ENCODE measurements around the gene EVA1A.

Gene EVA1A

DNA sequence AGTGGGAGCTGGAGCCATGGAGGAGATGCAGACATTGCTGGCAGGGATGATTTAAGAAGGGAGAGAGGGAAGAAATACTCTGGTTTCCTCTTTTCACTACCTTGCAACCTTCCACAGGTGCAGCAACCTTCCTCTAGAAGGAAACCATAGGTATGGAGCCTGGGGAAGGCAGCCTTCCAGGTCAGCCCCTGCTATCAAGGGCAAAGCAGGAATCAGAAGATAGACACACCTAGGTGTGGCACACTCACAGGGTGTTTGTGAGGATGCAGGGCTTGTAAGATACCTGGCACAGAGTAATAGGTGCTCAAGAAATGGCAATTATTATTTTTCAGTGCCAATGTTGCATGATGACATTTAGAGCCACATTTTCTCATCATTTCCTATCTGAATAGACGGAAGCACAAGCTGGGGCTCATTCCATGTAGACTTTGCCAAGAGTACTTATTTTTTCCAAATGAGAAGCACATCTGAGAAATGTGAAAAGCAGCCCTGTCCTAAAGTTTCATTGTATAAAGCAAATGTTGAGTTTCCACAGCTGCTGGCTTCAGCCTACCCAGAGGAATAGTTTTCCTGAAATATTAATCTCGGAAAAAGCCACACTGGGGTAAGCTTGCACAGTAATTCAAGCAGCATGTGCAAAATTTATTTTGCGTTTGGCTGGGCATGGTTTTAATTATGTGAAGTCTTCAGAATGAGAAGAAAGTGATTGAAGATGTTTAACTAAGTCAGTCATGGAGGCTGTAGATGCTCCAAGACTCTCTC, 20.6 kb downstream of the EVA1A start:
- DNase-seq = no peak

DNA sequence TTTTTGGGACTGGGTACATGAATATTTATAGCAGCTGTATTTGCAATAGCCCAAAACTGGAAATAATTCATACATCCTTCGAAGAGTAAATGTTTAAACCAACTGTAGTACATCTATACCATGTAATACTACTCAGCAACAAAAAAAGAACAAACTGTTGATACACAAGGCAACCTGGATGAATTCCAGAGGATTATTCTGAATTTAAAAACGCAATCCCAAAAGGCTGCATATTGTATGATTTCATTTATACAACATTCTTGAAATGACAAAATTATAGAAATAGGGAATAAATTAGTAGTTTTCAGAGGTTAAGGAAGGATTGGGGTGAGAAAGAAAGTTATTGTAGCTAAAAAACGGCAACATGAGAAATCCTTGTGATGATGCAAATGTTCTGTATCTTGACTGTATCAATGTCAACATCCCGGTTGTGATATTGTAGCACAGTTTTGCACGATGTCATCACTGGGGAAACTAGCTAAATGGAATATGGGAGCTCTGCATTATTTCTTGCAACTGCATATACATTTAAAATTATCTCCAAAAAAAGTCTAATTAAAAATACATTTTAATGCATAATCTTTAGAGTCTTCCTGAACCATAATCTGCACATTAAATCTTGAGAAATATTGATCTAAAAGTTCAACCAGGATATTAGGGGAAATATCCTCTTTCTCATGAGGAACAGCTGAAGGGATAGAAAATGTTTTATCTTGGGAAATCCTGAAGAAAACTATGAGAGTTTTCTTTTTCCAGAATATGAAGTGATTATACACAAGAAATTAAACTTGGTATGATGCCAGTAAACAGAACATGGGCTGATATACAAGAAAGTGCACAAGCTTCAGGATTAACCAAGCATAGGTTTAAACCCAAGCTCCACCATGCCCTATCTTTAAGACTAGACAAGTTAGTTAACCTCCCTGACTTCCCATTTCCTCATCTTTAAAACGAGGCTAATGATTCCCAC, 21.9 kb downstream of the EVA1A start:
- DNase-seq = no peak

DNA sequence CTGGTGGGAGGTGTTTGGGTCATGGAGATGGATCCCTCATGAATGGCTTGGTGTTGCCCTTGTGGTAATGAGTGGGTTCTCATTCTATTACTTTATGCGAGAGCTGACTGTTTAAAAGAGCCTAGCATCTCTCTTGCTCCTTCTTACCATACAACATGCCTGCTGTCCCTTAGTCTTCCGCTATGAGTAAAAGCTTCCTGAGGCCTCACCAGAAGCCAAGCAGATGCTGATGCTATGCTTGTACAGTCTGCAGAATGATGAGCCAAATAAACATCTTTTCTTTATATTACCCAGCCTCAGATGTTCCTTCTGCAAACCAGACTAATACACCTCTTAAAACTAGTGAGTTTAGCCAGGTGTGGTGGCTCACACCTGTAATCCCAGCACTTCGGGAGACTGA, 23.1 kb downstream of the EVA1A start:
- no peak for DNase-seq

DNA sequence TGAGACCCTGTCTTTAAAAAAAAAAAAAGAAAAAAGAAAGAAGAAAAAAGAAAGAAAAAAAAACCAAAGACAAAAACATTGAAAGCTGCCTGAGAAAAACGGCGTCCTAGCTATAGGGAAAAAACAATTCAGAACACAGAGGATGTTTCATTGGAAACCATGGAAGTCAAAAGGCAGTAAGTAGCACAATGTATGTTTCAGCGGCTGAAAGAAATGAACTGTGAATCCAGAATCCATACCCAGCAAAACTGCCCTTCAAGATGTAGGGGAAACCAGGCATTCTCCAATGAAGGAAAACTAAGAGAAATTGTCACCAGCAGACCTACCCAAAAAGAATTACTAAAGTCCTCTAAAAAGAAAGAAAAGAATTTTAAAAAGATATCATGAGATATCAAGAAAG, 27.6 kb downstream of the EVA1A start:
- no peak for DNase-seq

DNA sequence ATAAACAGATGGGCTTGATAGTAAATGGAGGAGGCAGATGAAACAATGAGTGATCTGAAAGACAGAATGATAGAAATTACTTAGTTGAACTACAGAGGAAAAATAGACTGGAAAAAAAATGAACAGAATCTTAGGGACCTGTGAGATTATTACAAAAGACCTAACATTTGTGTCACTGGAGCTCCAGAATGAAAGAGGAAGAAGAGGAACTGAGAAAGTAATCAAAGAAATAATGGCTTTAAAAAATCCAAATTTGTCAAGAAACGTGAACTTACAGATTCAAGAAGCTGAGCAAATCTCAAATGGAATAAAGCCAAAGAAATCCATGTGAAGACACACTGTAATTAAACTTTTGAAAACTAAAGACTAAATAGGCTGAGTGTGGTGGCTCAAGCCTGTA, 28.3 kb downstream of the EVA1A start:
- no peak for DNase-seq

DNA sequence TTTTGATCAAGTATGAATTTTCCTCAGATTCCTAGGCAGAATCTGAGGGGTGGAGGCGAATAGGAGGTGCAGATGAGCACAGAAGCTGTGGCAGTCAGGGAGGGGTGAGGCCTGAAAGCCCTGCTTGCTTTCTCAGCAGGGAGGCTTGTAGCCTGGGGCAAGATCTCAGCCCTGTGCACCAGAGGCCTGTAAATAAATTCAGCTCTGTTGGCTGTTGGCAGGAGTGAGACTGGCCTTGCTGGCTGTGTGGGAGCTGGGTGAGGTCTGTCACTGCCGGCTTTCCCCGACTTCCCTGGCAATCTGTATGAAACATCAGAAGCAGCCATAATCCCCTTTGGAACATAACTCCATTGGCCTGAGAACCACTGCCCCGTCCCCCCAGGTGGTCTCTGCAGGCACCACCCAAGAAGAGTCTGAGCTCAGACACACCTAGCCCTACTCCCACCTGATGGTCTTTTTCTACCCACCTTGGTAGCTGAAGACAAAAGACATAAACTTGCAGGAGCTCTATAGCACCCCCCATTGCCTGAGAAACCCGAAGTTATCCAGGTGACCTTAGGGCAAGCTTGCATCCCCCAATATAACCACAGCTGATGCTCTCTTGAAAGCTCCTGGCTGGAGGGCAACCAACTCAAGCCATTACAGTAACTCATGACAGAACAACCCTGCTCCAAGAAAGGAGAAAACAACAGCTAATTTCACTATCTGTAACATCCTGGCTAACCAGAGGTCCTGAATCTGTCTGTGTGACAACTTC, 32.3 kb downstream of the EVA1A start:
- no peak for DNase-seq

DNA sequence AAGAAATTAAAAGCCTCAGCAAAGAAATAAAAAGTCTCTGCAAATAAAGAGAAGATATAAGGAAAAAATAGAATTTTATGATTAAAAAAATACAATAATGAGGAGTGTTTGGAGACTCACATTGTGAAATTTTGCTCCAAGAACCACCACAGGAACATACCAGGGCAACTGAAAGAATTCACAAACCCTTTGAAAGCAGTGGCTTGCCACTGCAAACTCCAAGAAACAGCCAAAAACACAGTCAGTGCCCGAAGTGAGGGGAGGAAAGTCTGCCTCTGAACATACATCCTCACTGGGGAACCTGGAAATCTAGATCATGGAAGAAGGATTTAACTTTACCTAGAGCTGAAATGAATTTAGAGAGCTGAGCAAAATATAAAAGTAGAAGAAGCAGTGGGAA, 33.1 kb downstream of the EVA1A start:
- no peak for DNase-seq

DNA sequence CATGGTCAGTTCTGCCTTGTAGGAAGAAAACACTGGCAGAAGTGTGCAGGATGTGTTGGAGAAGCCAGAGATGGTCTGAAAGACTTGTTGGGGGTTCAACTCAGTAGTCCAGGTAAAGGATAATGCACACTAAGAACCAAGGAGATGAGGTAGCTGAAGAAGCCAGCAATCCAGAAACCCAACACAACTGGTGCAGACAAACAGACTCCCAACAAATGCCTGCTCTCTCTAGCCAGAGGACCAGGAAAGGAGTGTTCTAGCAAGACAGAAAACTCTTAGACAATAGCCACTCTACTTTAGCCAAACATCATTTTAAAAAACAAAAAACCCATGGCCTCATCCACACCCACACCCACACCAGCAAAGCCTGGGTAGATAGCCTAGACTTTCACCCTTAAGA, 33.9 kb downstream of the EVA1A start:
- no peak for DNase-seq

DNA sequence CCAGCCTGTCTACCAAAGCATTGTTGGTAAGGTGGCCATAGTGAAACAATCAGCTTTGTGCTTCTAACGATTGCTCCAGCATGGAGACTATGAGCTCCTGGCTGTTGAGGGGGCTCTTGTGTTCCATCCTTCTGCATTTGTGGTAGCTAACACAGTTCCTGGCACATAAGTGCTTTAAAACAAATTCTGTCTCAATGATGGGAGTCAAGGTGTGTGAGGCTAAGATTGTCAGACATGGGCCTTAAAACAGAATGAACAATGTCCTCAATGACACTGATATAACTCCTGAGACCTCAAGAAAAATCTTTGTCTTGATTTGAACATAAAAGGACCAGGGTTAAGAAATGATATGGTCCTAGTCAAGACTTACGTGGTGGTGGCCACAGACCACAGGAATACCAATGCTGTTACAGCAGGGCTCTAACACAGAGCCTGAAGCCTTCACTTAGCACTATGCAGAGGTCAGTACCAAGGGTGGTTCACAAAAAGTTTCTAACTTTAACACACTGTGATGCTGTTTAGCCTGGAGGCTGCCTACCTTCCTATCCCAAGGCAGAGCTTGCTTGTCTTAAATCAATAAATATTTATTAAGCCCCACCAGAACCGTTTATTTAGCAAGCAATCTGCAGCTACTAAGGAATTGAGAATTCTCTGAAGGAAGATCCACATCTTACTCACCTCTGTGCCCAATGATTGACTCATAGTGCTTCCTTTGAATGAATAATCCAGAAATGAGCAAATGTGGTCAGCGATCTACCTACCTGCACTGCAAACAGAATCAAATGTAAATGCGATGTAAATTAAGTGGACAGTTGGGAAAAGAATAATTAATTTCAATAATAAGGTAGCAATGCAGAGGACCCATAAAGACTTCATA, 35.1 kb downstream of the EVA1A start:
- DNase-seq = no peak

DNA sequence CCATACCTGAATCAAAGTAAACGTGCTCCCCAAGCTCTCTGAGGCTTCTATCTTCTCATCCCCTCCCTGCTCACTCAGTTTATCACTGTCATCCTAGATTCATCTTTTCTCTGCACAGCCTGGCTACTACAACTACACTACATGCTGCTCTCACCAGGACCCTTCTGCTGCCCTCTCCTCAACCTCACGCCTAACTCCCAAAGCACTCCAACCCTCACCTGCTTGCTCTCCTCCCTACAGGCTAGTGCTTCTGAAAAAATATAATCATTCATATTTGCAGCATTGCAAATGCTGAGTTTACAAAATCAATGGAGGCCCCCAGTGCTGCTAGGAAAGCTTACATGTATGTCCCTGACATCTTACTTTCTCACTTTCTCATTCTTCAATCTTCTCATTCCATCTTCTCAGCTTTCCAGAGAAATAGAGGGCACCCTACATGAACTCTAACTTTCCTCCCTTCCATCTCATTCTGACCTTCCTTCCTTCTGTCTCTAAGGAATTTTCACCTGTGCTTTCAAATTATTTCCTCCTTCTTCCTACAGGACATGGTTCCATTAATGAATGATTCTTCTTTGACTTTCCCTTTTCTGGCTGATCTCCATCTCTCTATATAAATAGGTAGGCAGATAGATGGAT, 36.3 kb downstream of the EVA1A start:
- DNase-seq = no peak

DNA sequence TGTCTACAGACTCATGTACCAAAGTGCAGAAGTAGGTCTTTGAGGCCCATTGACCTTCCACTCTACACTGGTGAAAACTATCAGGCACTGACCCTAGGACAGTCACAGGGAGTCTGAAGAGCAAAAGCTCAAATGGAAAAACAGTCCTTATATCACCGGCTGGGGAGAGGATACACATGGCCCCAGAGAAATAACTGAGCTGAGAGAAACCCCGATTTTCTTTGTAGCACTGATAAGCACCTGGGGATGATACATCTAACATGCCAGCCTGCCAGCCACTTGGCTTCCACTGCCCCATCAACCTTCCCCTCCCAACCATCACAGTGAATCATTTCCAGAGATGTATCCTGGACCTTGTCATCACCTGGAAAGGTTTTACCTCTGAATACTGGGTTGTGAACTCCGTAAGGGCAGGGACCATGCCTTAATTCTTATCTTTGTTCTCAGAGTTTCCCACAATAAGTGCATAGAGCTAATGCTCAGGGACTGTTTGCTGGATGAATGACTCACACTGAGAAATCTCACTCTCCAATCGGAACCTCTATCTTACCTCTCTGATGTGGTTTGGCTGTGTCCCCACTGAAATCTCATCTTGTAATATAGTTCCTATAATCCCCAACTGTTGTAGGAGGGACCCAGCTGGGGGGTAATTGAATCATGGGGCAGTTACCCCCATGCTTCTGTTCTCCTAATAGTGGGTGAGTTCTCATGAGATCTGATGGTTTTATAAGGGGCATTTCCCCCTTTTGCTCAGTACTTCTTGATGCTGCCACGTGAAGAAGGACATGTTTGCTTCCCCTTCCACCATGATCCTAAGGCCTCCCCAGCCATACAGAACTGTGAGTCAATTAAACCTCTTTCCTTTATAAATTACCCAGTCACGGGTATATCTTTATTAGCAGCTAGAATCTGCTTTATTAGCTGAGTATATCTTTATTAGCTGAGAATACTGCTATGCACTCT, 37.1 kb downstream of the EVA1A start:
- no peak for DNase-seq

DNA sequence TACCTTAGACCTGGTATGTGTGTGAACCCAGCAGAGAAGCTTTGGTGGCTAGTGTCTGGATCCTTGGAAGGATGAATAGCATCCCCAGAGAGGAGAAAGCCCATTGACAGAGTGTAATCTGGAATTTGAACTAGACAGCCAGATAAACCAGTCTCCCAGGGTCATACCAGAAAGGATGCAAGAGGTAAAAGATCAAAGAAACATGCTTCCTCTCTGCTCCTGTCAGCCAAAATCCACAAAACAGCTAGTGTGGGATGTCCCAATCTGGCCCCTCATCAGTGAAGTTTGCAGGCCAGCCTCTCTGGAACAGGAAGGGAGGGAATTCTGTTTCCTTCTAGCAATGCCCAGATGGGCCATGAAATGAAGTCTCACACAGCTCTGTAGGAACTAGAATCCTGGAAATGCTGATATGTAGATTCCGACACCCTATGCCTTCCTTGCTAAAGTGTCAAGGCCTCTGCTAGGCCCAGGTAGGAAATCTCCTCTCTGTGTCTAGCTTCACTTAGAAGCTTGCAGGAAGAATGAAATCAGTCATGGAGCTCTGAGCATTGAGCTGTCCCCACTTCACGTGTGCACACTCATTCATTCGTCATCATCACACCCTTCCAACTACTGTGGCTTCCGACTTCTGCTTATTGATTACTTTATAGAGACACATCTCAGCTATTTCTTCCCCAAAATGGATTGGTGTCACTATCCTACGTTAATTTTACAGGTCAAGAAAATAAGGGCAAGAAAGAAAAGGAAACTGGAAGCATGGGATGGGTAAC, 38.0 kb downstream of the EVA1A start:
- DNase-seq = no peak

DNA sequence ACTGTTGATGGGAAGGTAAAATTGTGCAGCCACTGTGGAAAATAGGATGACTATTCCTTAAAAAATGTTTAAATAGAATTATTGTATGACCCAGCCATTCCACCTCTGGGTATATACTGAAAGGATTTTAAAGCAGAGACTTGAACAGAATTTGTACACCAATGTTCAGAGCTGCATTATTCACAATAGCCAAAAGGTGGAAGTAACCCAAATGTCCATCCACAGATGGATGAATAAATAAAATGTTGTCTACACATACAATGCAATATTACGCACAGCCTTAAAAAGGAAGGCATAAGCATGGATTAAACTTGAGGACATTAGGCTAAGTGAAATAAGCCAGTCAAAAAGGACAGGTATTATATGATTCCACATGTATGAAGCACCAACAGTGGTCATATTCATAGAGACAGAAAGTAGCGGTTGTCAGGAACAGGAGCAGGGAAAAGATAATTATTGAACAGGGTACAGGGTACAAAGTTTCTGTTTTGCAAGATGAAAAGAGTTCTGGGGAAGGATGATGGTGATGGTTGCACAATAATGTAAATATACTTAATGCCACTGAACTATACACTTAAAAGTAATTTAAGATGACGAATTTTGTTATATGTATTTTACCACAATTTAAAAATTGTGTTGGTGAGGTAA, 39.4 kb downstream of the EVA1A start:
- DNase-seq = no peak

DNA sequence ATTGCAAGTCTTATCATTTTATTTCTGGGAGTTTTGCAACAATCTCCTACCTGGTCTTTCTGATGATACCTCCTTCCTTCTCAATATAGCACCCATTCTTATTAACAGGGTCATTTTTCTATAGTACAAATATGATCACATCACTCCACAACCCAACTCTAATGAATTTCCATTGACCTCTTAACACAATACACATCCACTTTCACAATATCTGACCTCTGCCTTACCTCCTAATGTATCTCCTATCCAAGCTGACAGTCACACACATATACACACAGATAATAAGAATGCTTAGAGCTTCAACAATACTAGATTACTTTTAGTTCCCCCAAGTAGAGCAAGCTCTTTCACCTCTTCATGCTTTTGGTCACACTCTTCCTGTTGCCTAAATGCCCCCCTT, 40.9 kb downstream of the EVA1A start:
- DNase-seq = no peak

DNA sequence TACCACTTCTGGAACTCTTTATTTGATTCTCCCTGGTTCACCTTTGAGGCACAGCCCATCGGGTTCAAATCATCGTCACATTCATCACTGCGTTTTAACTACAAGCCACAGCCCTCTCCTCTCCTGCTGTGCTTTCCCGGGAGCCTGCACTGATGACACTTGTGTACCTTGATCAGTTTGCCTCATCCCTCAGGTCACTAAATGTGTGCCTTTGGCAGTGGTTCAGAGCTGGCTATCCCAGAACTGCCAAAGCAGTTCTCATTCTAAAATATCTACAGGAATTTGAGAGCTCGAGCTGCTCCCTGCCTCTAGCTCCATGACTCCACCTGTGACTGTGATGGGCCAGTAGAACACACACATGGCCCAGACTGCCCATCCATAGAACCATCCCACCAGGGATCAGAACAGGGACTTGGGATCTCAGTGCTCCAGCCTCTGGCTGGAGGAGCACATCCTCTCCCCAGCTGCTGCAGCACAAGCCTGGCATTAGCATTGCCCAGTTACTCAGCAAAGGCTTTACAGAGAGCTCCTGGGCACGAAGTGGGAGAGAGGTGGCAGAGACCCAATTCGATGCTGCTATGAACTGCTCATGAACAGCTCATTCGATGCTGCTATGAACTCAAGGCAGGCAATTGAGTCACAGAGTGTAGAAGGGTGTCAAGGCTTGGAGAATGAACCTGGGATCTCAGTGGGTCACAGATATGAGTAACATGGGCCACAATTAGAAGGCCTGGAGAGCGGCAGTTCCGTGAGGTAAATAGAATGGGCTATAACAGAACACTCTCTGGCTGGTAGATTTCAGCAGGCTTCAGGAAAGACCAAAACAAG, 41.9 kb downstream of the EVA1A start:
- DNase-seq = no peak

DNA sequence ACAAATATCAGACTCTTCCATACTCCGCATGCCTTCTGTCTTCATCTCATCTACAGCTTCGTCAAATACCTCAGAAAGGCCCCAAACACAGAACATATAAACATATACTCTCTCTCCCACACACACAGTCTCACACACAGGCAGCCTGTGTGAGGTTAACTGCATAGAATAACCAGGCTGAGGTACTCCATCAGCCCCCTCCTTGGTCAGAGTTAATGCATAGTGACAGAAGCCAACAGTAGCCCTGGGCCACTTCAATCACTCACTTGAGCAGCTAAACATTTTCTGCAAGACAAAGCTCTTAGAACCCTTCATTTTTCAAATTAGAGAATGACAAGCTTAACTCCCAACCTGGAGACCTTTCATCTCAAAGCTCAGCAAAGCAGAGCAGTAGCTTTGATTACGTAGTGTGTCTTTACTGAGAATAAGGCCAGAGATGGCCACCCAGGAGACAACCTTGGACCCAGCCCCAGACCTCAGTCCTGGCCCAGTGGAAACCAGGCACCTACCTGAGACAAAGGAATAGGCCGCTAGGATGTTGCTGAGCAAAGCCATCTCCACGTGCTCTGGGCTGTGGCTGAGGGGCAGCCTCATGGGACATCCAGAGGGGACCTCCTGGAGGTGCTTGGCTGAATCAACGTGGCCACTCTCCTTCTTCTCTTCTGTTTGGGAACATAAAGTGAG, 43.0 kb downstream of the EVA1A start:
- no peak for DNase-seq

Data from central memory CD4-positive, alpha-beta T cell (primary cell).